Subcutaneous abdominal adipose tissue (tissue), 5 donors: ENCODE measurements around the gene SH3D21.

Experiments
- H3K27ac ChIP-seq: one replicate; pipeline ENCODE4 v1.7.0; 2013; ENCODE audit warnings: low read depth, mild to moderate bottlenecking, inconsistent platforms, low read length, moderate library complexity
- H3K27me3 ChIP-seq, 5 donors: one replicate each; pipeline ENCODE4 v1.7.0; 2013; ENCODE audit warnings: low read length in 5 of 5, inconsistent platforms in 1 of 5; ENCODE audit not compliant: control insufficient read depth in 5 of 5, insufficient read depth in 4 of 5
- H3K36me3 ChIP-seq, 5 donors: one replicate each; pipeline ENCODE4 v1.7.0; 2013; ENCODE audit warnings: low read length in 5 of 5; ENCODE audit not compliant: control insufficient read depth in 5 of 5, insufficient read depth in 5 of 5
- H3K4me1 ChIP-seq, 5 donors: one replicate each; pipeline ENCODE4 v1.7.0; 2013; ENCODE audit warnings: low read length in 5 of 5, mild to moderate bottlenecking in 3 of 5, moderate library complexity in 1 of 5; ENCODE audit not compliant: control insufficient read depth in 5 of 5, insufficient read depth in 5 of 5
- H3K4me3 ChIP-seq, 5 donors: one replicate each; pipeline ENCODE4 v1.7.0; 2013; ENCODE audit warnings: low read length in 5 of 5, low read depth in 1 of 5
- H3K9ac ChIP-seq, 5 donors: one replicate each; pipeline ENCODE4 v1.7.0; 2013; ENCODE audit warnings: low read length in 5 of 5, mild to moderate bottlenecking in 4 of 5, moderate library complexity in 3 of 5
- H3K9me3 ChIP-seq, 5 donors: one replicate each; pipeline ENCODE4 v1.7.0; 2013; ENCODE audit warnings: low read length in 5 of 5; ENCODE audit not compliant: control insufficient read depth in 5 of 5
- donor health status: healthy.
- donor health status: healthy.
- donor health status: healthy.
- donor health status: healthy.
- donor health status: healthy.

The SH3D21 gene

GRCh38 chr1:36342426-36343185, 36.4 kb downstream of the SH3D21 start:
- Histone ChIP-seq H3K27me3 (no peaks in the 10 kb centered on the region), H3K36me3 (peaks cover 0 to 80% (median 70%) of the 10 kb centered on the region in 5 donors), H3K4me1 (peaks cover 0 to 41% (median 32%) of the 10 kb centered on the region in 5 donors), H3K9ac (peak overlapping the region in 3 of 5 donors; percentile 11 to 57 (median 35)), H3K27ac (peak overlapping the region; percentile 75), H3K4me3 (no peak overlapping the region), H3K9me3 (no peaks in the 10 kb centered on the region)

DNA sequence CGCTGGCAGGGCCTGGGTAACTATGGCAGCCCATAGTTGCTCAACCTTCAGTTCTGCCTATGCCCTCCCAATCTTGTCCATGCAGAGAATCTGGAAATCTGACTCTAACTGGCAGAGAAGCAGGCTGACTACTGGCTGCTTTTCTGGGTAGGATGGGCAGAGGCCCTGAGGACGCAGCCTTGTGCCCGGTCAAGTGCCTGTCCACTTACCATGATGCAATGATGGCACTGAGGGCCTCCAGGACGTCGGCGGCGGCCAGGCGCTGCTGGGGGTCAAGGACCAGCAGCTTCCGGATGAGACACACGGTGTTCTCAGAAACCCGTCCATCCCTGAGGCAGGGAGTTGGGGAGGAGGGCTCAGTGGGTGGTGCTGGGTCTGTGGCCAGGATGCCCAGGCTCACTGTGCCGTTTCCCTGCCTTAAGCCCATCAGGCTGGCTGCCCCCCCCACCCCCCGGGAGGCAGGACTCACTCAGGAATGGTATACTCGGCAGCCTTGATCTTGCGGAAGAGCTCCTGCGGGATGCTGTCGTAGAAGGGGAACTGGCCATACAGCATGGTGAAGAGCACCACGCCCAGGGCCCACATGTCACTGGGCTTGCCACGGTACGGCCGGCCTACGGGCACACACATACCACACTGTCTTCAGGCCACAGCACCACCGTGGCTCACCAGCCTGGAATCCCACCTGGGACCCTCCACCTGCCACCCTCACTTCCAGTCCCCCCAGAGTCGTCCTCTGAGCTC, 37.7 kb downstream of the SH3D21 start:
- no peaks in the 10 kb centered on the region for H3K27me3 ChIP-seq
- H3K4me3 ChIP-seq, result no peak overlapping the region
- H3K36me3 ChIP-seq, result peaks cover 0 to 92% (median 81%) of the 10 kb centered on the region in 5 donors
- H3K9ac ChIP-seq, result peak overlapping the region in 2 of 5 donors; percentile 35 to 57
- H3K4me1 ChIP-seq, result peaks cover 0 to 29% (median 24%) of the 10 kb centered on the region in 5 donors
- H3K27ac ChIP-seq, result peak overlapping the region; percentile 75
- no peaks in the 10 kb centered on the region for H3K9me3 ChIP-seq

GRCh38 chr1:36344395-36344680, 38.2 kb downstream of the SH3D21 start:
- no peaks in the 10 kb centered on the region for H3K27me3 ChIP-seq
- H3K36me3 ChIP-seq, result peaks cover 0 to 93% (median 85%) of the 10 kb centered on the region in 5 donors
- peak overlapping the region in 1 of 5 donors; percentile 8 for H3K9ac ChIP-seq
- peak overlapping the region; percentile 75 for H3K27ac ChIP-seq
- no peaks in the 10 kb centered on the region for H3K9me3 ChIP-seq
- peaks cover 2 to 27% (median 21%) of the 10 kb centered on the region in 5 donors for H3K4me1 ChIP-seq
- H3K4me3 ChIP-seq, result no peak overlapping the region

DNA sequence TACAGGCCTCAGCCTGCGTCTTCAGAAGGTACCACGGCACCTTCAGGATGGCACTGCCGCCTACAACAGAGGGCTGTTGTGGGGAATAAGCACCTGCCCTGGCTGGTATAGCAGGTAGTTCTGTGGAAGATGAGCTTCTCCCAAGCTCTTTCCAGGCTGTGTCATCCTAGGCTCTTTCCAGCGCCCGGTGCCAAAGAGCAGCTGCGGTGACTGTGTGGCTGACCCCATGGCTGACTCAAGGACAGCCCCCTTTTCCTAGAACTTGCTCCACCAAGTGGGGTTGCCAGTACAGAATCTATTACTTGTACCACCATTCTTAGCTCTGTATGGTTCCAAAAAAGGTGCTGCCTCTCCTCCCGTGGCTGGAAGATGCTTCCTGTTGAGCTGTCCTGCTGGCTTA, 39.2 kb downstream of the SH3D21 start:
- peaks cover 7 to 30% (median 28%) of the 10 kb centered on the region in 5 donors for H3K4me1 ChIP-seq
- H3K9me3 ChIP-seq, result no peaks in the 10 kb centered on the region
- H3K9ac ChIP-seq, result no peak overlapping the region
- peaks cover 0 to 88% (median 80%) of the 10 kb centered on the region in 5 donors for H3K36me3 ChIP-seq
- H3K27me3 ChIP-seq, result no peaks in the 10 kb centered on the region
- H3K4me3 ChIP-seq, result no peak overlapping the region
- no peak overlapping the region for H3K27ac ChIP-seq

GRCh38 chr1:36346741-36347370, 40.7 kb downstream of the SH3D21 start:
- no peak overlapping the region for H3K9ac ChIP-seq
- H3K27ac ChIP-seq, result no peak overlapping the region
- peaks cover 7 to 45% (median 43%) of the 10 kb centered on the region in 5 donors for H3K4me1 ChIP-seq
- no peaks in the 10 kb centered on the region for H3K9me3 ChIP-seq
- no peaks in the 10 kb centered on the region for H3K27me3 ChIP-seq
- H3K4me3 ChIP-seq, result no peak overlapping the region
- peaks cover 0 to 77% (median 69%) of the 10 kb centered on the region in 5 donors for H3K36me3 ChIP-seq

GRCh38 chr1:36349241-36349671, 43.1 kb downstream of the SH3D21 start:
- Histone ChIP-seq H3K9ac (peak overlapping the region; percentile 2 to 55 (median 41)), H3K36me3 (peaks cover 0 to 81% (median 73%) of the 10 kb centered on the region in 5 donors), H3K27me3 (no peaks in the 10 kb centered on the region), H3K9me3 (no peaks in the 10 kb centered on the region), H3K4me3 (no peak overlapping the region), H3K27ac (peak overlapping the region; percentile 80), H3K4me1 (peaks cover 7 to 43% (median 38%) of the 10 kb centered on the region in 5 donors)

DNA sequence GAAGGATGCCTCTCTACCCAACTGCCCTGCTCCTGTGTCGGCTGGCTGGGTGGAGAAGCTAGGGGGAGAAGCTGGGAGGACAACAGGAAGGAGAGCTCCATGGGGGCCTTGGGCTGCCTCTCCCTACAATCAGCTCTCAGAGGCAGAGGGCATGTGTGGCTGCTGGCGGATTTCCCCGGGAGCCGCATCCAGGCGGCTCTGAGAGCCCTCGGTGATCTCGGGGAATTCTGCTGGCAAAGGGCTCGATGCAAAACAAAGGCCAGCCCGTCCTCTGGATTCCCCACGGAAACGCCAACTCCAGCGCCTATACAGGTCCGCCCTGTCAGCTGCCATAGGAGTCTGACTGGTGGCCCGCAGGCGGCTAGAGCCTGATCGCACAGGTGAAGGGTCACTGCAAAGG, 43.7 kb downstream of the SH3D21 start:
- no peaks in the 10 kb centered on the region for H3K27me3 ChIP-seq
- H3K36me3 ChIP-seq, result peaks cover 0 to 83% (median 73%) of the 10 kb centered on the region in 5 donors
- H3K27ac ChIP-seq, result peak overlapping the region; percentile 80
- peaks cover 7 to 43% (median 36%) of the 10 kb centered on the region in 5 donors for H3K4me1 ChIP-seq
- peak overlapping the region in 4 of 5 donors; percentile 2 to 55 (median 33) for H3K9ac ChIP-seq
- no peaks in the 10 kb centered on the region for H3K9me3 ChIP-seq
- no peak overlapping the region for H3K4me3 ChIP-seq

DNA sequence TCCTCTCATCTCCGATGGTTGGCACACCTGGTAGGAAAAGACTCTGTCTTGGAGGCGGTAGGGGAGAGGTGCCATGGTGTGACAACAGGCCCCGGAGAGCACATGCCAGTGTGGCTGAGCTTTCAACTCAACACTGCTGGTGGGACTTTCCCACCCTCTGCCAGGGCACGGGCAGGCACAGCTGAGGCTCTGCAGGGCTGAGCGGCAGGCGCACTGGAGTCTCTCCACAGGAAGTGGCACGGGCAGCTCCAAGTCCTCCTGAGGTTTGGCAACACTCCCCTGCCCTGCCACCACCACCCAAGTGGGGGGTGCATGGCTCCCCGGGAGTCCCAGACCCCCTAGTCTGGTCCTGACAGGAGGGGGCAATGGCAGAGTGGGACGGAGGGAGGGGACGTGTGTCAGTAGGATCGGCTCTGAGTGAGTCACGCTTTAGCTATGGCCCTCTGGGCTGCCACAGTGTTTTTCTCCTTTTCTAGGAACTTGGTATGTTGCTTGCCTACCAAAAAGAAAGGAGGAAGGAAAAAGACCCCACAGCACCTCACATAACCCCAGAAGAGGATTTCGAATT, 44.6 kb downstream of the SH3D21 start:
- Histone ChIP-seq H3K9ac (peak overlapping the region in 4 of 5 donors; percentile 2 to 48 (median 12)), H3K27ac (peak overlapping the region; percentile 80), H3K4me1 (peaks cover 7 to 43% (median 36%) of the 10 kb centered on the region in 5 donors), H3K27me3 (no peaks in the 10 kb centered on the region), H3K36me3 (peaks cover 0 to 83% (median 71%) of the 10 kb centered on the region in 5 donors), H3K9me3 (no peaks in the 10 kb centered on the region), H3K4me3 (no peak overlapping the region)

DNA sequence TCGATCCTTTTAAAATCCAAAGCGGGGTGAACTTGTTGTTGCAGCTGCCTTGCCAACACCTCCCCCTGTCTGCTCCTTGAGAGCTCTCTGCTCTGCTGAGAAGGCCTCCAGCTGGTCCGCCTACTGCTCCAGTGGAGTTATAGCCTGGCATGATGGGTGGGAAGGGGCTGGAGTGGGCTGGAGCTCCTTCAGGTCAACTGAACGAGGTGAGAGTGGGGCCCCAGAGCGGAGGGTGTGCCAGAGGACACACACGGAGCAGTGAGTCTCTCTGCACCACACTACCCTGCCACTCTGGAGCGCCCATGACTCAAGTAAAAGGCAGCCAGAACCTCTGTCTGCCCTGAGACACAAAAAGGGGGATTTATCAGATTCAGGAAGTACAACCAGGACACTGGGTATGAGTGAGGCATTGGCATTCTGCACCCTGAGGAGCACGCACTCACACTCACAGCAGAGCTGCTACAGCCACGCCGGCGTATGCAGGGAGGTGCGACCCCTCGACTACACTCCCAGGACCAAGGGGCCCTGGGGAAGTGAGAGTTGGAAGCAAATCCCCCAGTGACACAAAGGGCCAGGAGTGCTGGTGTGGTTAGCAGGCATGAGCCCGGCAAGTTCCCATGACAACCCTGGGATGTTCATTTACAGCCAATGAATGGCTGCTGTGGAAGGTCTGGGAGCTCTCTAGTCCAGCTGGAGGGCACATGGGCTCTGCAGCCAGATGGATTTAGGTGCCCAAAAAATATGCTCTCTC, 45.2 kb downstream of the SH3D21 start:
- Histone ChIP-seq H3K36me3 (peaks cover 0 to 83% (median 70%) of the 10 kb centered on the region in 5 donors), H3K27ac (peak overlapping the region; percentile 80), H3K27me3 (no peaks in the 10 kb centered on the region), H3K4me1 (peaks cover 7 to 43% (median 36%) of the 10 kb centered on the region in 5 donors), H3K9me3 (no peaks in the 10 kb centered on the region), H3K9ac (peak overlapping the region in 2 of 5 donors; percentile 12 to 26), H3K4me3 (no peak overlapping the region)
